HCEC 1CT (cell line): ENCODE measurements around the gene ZNF862.
"Not testable (repeated sequence)": the region's sequence is repeated elsewhere in the genome, so short reads cannot be mapped to it uniquely, and the experiment has no call there.

Experiments used
- DNase-seq: peaks from one replicate; pipeline ENCODE4 v3.0.0-alpha.2; 2017

The ZNF862 gene

GRCh38 chr7:149883048-149883438 is 44.9 kb downstream of the ZNF862 start:
- no peak for DNase-seq

- peak; percentile 38 for DNase-seq
Measured at GRCh38 chr7:149883452-149883861, 45.3 kb downstream of the ZNF862 start.

- no peak for DNase-seq
Measured at GRCh38 chr7:149884016-149884415, 45.8 kb downstream of the ZNF862 start.

DNA sequence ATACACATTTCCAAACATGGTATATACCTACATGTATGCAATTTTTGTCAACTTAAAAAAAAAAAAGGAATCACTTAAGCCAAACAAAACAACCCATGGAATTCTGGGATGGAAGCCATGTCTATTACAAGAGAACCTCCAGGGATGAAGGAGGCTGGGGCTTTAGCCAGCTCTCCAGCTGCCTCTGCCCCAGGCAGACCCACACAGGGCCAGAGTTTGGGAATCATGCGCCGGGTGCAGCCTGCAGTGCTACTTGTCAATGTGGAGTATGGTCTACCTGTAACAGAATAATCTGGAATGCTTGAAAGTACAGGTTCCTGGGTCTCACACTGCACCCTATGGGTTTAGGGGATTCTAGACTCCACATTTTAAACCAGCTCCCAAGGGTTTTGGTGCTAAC is 46.4 kb downstream of the ZNF862 start:
- no peak for DNase-seq

DNA sequence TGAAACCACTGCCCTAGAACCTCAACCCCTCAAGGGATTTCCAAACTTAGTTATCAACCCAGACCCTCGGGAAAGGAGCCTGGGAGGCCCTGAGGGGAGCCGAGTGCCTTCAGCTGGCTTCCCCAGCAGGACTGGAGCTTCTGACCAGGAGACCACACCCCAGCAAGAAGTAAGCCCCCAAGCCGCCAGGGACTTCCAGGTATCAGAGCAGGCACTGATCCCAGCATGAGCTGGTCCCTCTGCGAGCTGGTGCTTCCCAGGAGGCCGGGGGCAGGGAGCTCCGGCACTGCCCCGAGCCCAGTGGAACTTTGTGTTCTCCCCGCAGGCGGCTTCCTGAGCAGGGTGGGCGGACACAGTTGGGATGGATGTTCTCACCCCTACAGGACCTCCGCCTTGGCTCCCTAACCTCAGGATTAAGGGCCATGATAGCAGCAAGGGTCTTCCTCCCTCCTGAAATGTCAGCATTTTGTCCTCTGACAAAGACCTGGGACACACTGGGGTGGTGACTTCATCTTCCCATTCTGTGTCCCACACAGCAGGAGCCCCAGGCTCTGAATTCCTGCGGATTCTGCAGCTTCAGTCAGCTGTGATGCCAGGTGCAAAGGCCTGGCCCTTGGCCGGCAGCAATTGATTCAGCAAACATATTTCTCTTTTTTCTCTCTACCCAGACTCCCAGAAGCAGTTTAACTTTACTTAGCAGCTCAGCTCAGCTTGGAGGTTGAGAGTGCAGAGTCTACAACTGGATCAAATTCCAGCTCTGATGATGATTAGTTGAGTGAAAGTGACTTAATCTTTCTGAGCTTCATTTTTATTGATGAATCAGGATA is 47.2 kb downstream of the ZNF862 start:
- no peak for DNase-seq

DNA sequence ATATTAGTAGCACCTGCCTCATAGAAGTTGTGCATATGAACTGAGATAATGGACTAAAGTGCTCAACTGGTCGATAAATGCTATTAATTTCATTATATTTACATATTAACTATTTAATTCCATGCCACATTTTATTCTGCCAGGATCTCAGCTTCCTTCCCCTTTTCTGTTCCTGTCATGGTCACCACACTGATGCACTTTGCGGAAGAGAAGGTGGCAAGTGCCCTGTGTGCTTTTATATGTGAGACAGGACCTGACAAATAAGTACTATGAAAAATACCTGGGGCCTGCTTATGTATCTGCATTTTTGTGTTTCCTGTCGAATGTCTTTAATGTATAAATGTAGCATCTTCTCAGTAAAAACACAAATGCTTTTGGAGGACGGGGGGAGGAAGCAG is 47.8 kb downstream of the ZNF862 start:
- no peak for DNase-seq

DNA sequence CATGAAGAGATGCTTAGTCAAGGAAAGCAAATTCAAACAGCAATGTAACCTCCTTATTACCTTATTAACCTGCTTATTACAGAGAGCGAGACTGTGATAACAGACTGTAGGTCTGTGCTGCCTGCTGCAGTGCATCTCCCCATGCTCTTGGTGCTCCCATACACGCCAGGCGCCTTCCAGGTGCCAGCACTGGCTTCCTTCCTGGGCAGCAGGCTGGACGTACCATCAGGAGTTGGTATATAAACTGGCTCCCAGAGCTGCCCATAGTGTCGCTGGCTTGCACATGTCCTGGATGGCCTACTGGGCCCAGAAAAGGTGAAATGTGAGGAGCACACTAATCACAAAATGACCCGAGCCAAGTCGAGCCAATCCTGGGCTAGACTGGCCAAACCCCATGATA is 49.1 kb downstream of the ZNF862 start:
- no peak for DNase-seq

DNA sequence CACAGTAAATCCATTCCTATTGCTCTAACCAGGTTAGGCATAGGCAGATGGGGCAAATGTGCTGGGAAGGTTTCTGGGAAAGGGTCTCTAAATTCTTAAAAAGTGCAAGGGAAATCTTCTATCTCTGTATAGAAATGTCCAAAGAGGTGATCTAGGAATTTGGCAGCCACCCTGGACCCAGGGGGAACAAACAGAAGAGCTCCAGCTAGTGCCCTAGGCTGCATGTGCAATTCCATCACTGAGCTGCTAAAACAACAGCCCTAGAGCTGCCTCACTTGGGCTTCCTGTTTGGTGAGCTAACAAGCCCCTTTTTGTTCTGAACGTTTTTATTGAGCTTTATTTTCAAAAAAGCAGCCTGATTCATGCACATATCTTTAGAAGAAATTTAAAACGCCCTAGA is 52.5 kb downstream of the ZNF862 start:
- not testable (repeated sequence) for DNase-seq

- not testable (repeated sequence) for DNase-seq
Measured at GRCh38 chr7:149894957-149895356, 56.8 kb downstream of the ZNF862 start.

DNA sequence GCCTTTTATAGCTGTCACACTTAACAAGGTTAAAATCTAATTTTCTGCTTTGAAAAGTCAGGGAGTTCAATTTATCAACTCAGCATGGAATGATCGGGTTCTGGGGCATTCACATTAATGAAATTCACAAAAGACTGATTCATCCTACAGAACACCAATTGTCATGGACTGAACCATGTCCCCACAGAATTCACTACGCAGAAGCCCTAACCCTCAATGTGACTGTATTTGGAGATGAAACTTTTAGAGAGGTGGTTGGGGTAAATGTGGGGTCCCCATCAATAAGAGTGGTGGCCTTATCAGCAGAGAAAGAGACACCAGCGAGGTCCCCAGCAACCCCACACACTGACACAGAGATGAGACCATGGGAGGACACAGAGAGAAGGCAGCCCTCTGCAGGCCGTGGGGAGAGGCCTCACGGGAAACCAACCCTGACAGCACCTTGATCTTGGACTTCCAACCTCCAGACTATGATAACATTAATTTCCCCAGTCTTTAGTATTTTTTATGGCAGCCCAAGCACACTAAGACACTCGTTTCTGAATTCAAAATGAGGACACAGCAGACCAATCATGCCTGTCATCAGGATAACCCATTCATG is 69.7 kb downstream of the ZNF862 start:
- not testable (repeated sequence) for DNase-seq

DNA sequence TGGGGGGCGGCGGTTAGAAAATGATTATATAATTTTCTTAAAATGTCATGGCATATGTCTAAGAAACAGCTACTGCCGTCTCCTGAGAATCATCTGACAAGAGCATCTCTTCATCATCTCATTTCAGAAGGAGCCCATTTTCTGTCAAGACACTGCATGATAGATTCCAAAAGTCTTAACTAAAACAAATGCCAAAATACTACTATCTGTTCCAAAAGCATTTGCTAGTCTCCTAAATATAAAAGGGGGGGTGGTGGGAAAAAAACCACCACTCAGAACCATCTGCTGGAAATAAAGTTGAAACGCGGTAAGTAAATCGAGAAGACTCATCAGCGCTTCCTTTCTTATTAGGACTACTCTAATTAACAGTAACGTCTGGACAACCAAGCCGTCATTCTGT is 72.0 kb downstream of the ZNF862 start:
- not testable (repeated sequence) for DNase-seq

- peak; percentile 11 for DNase-seq
Measured at GRCh38 chr7:149912126-149912525, 74.0 kb downstream of the ZNF862 start.
